Measurements from ENCODE around the gene LCLAT1. TPM values are rescaled to one million over a fixed set of nuclear protein-coding genes. Genes with fewer than 3 reads are reported as not detected.

The LCLAT1 gene
- total and polyA plus RNA-seq, 2 of the 4 experiments (the other 2 are of a cell fraction) = 7.5 to 11.5 TPM

DNA sequence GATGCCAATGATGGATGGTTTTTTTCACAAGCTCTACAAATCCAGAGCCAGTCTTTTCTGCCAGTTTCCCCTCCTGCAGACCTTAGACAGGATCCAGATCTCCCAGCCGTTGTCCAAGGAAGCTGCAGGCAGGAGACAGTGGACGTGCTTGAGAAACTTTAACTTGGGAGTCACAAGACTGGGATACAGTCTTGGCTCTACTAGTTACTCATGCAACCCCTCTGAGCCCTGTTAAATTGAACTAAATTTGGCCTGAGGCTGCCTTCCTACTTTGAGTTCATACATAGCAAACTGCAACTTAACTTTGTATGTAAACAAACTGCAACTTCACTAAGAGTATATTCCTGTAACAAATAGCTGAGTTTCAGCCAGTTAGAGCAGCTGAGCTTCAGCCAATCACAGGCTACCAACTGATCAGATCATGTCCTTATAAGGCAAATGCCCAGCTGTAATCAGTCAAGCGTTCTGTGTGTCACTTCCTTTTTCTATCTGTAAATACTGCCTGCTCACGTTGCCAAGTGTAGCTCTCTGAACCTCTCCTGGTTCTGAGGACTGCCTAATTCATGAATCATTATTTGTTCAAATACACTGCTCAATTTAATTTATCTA lies 219.3 kb downstream of the LCLAT1 start:
- Histone ChIP-seq H3K79me1 (ENCODE audit: low read depth in 1 of 2, low read length in 2 of 2) (peaks cover 0 to 16% of the 10 kb centered on the region in 2 experiments; a peak in 3 of 4 replicates), H4K91ac (ENCODE audit: insufficient read depth, low read depth, low read length) (peak overlapping the region; percentile 99), H3K18ac (ENCODE audit: low read depth, low read length) (peak overlapping the region; percentile 99), H3K27ac (ENCODE audit: insufficient read depth, low read length) (peak overlapping the region; percentile 99), H2BK5ac (ENCODE audit: low read depth, low read length, poor library complexity, severe bottlenecking) (peak overlapping the region; percentile 99), H3K56ac (ENCODE audit: extremely low read depth, insufficient read depth, low read length) (peak overlapping the region; percentile 67), H2AK9ac (replicated peaks; ENCODE audit: low read depth, low read length, poor library complexity) (peak overlapping the region; percentile 97), H2BK120ac (ENCODE audit: low read depth, low read length) (peak overlapping the region; percentile 97), H3K4me1 (ENCODE audit: control insufficient read depth, insufficient read depth, low read length) (peaks cover 26% of the 10 kb centered on the region), H2AK5ac (ENCODE audit: low read depth, low read length) (peak overlapping the region; percentile 98), H3K36me3 (ENCODE audit: control insufficient read depth, insufficient read depth, low read length) (no peaks in the 10 kb centered on the region), H3K9me1 (ENCODE audit: insufficient read depth, low read length) (peaks cover 23% of the 10 kb centered on the region), H3K27me3 (ENCODE audit: control insufficient read depth, insufficient read depth, low read length) (no peaks in the 10 kb centered on the region), H3K4me2 (ENCODE audit: low read depth, low read length) (peak overlapping the region; percentile 3), H3K9me3 (ENCODE audit: control insufficient read depth, insufficient read depth, low read length) (peaks cover 11% of the 10 kb centered on the region), H3K9ac (ENCODE audit: low read depth, low read length) (peak overlapping the region; percentile 64), H4K20me1 (ENCODE audit: insufficient read depth, low read length) (no peaks in the 10 kb centered on the region), H2AFZ (replicated peaks; ENCODE audit: low read length, poor library complexity) (peak overlapping the region; percentile 76), H3K4me3 (ENCODE audit: insufficient read depth, low read depth, low read length) (no peak overlapping the region), H2BK20ac (ENCODE audit: low read depth, low read length) (peak overlapping the region; percentile 97), H3K23ac (ENCODE audit: low read depth, low read length) (peak overlapping the region; percentile 97), H3K14ac (replicated peaks; ENCODE audit: low read depth, low read length) (peak overlapping the region; percentile 99), H3K4ac (ENCODE audit: low read depth, low read length) (peak overlapping the region; percentile 98), H2BK15ac (ENCODE audit: low read depth, low read length) (peak overlapping the region; percentile 98), H4K5ac (ENCODE audit: low read depth, low read length) (peak overlapping the region; percentile 100), H4K8ac (ENCODE audit: low read depth in 2 of 2, low read length in 2 of 2) (peak overlapping the region; percentile 98 to 99)
- peak; percentile 99 for DNase-seq
- dilution Hi-C loops (cut with HindIII; ENCODE audit: low sequenced_read_pairs, unreplicated experiment) (no loop called here), in situ Hi-C loops (cut with MboI; ENCODE audit: low sequenced_read_pairs) (no loop called here), intact Hi-C loops (cut with micrococcal nuclease) (loop anchor here (2.0 kb wide), 1 partner anchor 374 kb away; no protein-coding TSS in a partner anchor)
- WGBS, 2 experiments (ENCODE audit: extremely low coverage in 2 of 2, insufficient read length in 1 of 2) = 36% methylated on average over 3 of the region's 4 CpGs; no CpG with 5 or more reads in 1 of the 2 experiments
- TF ChIP-seq NFE2L2 (IDR thresholded peaks at IDR 0.05; ENCODE audit: low read depth, low read length) = peak; percentile 33; the same call in 1 of the 2 replicates
- no peak for TF ChIP-seq MXI1 (IDR thresholded peaks at IDR 0.05; ENCODE audit: borderline replicate concordance, low read depth, low read length)
- TF ChIP-seq, protein P1, sequence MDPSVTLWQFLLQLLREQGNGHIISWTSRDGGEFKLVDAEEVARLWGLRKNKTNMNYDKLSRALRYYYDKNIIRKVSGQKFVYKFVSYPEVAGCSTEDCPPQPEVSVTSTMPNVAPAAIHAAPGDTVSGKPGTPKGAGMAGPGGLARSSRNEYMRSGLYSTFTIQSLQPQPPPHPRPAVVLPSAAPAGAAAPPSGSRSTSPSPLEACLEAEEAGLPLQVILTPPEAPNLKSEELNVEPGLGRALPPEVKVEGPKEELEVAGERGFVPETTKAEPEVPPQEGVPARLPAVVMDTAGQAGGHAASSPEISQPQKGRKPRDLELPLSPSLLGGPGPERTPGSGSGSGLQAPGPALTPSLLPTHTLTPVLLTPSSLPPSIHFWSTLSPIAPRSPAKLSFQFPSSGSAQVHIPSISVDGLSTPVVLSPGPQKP (IDR thresholded peaks at IDR 0.05; ENCODE audit: borderline replicate concordance, low read depth, low read length) = no peak
- TF ChIP-seq MAFK (IDR thresholded peaks at IDR 0.05; ENCODE audit: low read depth, low read length) = no peak
- TF ChIP-seq, protein P2, sequence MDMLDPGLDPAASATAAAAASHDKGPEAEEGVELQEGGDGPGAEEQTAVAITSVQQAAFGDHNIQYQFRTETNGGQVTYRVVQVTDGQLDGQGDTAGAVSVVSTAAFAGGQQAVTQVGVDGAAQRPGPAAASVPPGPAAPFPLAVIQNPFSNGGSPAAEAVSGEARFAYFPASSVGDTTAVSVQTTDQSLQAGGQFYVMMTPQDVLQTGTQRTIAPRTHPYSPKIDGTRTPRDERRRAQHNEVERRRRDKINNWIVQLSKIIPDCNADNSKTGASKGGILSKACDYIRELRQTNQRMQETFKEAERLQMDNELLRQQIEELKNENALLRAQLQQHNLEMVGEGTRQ (IDR thresholded peaks at IDR 0.05; ENCODE audit: low read depth, low read length) = no peak
- no peak for TF ChIP-seq FOS (IDR thresholded peaks at IDR 0.05; ENCODE audit: low read depth, low read length)
- peak; percentile 12; the same call in 1 of the 2 replicates for TF ChIP-seq CEBPB (IDR thresholded peaks at IDR 0.05; ENCODE audit: low read depth, low read length)
- peak; percentile 22 for TF ChIP-seq RCOR1 (IDR thresholded peaks at IDR 0.05; ENCODE audit: insufficient replicate concordance, low read length)
- no peak for TF ChIP-seq MAZ (IDR thresholded peaks at IDR 0.05; ENCODE audit: borderline replicate concordance, low read depth, low read length)
- CTCF ChIA-PET = interaction anchor here (0.6 to 2.5 kb wide), 6 partner anchors 10 to 503 kb away, joined by 4 to 6 read pairs (median 6); no protein-coding TSS in a partner anchor
- BruUV-seq (replicated peaks) = no TSS peak
- ATAC-seq (ENCODE audit: low read depth) = peak; percentile 73
- POLR2A ChIA-PET (ENCODE audit: unreplicated experiment) = interaction anchor here (0.5 to 1.1 kb wide), 11 partner anchors 17 to 1822 kb away, joined by 3 to 12 read pairs (median 4); partner anchors contain the start of gene LBH
